ENCODE data around the gene ADGB.
"Not testable (repeated sequence)": the region's sequence is repeated elsewhere in the genome, so short reads cannot be mapped to it uniquely, and the experiment has no call there.

The ADGB gene

DNA sequence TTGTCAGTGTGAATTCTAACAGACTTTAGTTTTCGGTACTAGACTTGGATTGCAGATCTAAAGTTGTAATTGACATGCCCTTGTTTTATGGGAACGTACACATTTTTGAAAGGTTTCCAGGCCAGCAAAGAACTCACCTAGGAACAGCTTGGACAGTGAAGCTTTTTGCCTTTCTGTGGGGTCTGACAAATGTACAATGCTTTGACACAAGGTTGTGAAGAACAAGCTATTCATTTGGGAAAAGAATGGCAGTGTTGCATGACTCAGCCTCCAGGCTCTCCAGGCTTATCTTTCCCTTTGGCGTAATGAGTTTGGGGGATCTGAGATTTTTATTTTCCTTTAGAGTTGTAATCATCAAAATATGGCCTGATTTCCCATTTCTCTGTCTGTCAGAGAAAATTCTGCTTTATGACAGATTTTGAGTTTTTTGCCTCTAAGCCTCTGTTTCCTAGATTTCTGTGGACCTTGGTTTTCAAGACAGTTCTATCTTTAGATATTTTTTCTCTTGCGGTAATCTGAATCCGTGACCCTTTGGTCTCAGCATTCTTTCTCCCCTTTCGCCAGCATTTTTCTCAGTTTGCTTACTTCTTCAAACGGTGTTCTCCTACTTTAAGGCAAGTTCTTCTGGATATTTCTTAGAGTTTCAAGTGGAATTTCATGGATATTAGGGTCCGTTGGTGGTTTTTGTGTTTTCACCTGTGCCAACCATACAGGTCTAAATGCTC lies 221.0 kb downstream of the ADGB start:
- DNase-seq (ENCODE audit: low spot score), result no peak

- no peak for DNase-seq (ENCODE audit: low spot score)
Observed at GRCh38 chr6:146827216-146827928, 228.6 kb downstream of the ADGB start.

DNA sequence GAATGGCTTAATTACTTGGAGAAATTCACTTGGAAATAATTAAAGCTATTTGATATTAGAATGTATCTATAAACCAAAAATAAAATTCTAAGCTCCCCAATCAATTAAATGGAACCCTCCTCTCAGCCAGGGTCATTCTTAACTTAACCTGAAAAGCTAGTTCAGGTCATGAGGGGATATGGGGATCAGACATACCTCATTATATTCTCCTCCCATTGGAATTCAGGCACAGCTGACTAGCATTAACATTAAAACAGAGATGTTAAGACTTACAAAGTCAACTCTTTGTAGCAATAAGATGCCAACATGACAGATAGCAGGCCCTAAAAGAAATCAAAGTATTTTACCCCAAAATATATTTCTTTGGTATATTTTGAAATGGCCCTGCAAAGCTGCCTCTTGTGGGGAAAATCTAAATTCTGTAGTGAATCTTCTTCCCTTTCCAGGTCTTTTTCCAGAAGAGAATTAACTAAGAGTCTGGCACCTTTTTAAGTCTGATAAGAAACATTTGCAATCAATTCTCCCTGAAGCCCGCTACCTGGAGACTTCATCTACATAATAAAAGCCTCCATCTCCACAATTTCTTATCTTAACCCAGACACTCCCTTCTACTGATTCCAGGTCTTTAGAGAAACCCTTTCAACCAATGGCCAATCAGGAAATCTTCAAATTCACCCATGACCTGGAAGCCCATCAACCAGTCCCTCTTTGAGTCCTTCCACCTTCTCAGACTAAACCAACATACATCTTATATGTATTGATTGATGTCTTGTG lies 231.2 kb downstream of the ADGB start:
- no peak for DNase-seq (ENCODE audit: low spot score)

- no peak for DNase-seq (ENCODE audit: low spot score)
Observed at GRCh38 chr6:146833157-146833556, 234.4 kb downstream of the ADGB start.

DNA sequence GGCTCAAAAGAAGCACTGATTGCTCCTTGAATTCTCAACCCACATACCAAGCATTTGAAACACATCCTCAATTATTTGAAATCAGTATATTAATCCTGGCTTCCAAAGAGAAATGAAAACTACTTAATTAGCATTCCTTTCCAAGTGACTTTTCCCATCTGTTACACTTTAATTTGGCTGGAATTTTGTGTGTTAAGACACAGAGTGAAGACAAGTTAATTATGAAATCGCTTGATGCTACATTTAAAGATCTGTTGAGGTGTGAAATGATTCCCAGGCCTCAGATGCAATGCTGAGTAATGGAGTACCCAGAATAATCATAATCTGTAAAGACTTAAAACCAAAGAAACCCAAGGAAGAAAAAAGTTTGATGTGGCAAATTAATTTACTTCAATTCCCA lies 241.4 kb downstream of the ADGB start:
- no peak for DNase-seq (ENCODE audit: low spot score)

DNA sequence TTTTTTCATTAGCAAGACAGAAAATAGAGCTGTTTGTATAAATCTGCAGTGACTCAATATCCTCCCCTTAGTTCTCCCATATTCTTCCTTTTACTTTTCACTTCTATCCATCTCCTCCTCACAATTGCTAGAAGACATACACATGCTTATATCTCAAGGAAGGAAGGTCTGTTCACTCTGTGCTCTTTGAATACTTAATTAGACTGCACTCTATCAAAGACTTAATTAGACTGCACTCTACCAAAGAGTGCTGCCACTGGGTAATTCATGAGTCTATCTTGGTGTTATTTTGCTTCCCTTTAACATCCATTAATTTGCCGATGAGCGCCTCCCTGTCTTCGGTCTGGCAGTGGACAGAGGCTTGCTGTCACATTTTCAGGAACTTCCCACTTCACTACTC lies 241.9 kb downstream of the ADGB start:
- no peak for DNase-seq (ENCODE audit: low spot score)

GRCh38 chr6:146847426-146847825 lies 248.7 kb downstream of the ADGB start:
- DNase-seq (ENCODE audit: low spot score), result no peak

DNA sequence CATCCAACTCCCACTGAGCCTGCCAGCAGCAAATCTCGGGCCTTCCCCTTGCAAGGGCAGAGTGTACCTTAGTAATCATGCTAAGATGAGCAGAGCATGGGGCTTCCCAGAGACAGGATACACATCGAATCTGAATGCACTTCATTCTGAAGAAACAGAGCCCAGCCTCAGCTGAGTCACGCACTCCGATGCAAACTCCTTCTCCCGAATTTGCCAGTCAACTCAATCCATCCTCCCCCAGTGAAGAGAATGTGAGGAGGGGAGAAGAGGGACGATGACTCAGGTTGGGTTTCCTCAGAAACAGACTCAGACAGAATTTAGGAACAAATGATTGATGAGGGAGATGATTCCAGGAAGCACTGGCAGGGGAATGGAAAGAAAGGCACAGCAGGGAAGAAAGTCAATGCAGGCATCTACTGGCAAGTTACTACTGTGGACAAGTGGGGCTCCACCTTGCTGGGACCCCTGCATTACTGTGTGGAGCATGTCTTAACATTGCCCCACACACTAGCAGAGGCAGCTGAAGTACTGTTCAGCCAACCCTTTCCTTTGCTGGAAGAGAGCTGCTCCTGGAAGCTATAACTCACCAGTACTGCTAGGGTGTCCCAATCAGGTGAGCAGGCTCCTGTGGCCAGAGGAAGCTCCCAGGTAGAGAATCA lies 251.6 kb downstream of the ADGB start:
- DNase-seq (ENCODE audit: low spot score), result peak; percentile 65

- no peak for DNase-seq (ENCODE audit: low spot score)
Observed at GRCh38 chr6:146850981-146851380, 252.2 kb downstream of the ADGB start.

GRCh38 chr6:146851837-146852236 lies 253.1 kb downstream of the ADGB start:
- DNase-seq (ENCODE audit: low spot score), result peak; percentile 83

GRCh38 chr6:146854521-146855255 lies 255.9 kb downstream of the ADGB start:
- not testable (repeated sequence) for DNase-seq (ENCODE audit: low spot score)

- peak; percentile 35 for DNase-seq (ENCODE audit: low spot score)
Observed at GRCh38 chr6:146855889-146856288, 257.1 kb downstream of the ADGB start.

GRCh38 chr6:146856296-146856695 lies 257.5 kb downstream of the ADGB start:
- peak; percentile 81 for DNase-seq (ENCODE audit: low spot score)

DNA sequence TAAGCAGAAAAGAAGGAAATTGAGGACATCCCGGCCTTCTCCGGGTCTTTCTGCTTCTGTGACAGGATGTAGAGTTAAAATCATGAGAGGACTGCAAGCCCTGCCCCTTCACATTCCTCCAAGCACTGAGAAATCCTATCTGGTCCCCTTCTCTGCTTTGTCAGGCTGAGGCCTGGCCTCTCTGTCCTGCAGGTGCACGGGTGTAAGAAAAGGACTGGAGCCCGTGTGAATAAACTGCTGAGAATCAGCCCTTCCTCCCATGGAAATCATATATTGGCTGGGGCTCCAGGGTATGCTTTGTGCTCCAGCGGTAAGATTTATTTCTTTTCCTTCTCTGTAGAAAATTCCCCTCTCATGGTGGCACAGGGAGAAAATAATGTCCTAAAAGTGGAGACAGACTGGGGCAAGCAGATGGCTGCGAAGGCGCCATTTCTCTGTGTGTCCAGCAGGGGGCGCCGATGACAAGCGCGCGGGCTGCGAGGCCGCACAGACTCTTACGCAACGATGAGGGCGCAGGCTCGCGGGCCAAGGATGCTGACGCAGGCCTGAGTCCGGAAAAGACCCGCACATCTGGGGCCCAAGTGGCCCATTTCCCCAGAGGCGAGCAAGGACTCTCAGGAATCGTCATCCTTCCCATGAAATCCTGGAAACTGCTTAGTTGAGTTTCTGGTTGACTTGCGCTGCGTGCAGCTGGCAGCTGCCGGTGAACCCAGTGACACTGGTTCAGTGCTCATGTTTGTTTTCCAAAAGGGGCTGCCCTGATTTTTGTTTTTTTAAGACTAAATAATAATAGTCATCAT lies 258.6 kb downstream of the ADGB start:
- DNase-seq (ENCODE audit: low spot score), result peak; percentile 80

GRCh38 chr6:146857980-146858347 lies 259.2 kb downstream of the ADGB start:
- DNase-seq (ENCODE audit: low spot score), result no peak

- DNase-seq (ENCODE audit: low spot score), result no peak
Observed at GRCh38 chr6:146859206-146859605, 260.4 kb downstream of the ADGB start.

GRCh38 chr6:146859795-146860495 lies 261.2 kb downstream of the ADGB start:
- DNase-seq (ENCODE audit: low spot score), result no peak

DNA sequence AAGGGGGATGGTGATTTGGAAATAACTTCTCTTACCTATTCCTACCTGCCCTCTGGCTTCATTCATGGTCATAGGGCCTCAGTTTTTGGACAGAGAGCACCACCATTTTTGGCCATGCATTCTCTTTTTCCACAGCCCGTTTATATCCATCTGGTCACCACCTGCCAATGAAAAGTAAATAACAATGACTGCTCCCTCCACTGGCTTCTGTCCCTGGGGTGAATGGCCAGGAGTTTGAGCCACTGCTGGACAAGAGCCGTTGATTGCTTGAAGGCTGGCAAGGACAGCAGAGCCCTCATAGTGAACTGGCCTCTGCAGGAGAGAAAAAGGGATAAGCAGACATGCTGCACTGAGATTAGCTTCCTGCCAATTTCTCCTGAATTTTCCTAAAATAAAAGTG lies 261.8 kb downstream of the ADGB start:
- no peak for DNase-seq (ENCODE audit: low spot score)

DNA sequence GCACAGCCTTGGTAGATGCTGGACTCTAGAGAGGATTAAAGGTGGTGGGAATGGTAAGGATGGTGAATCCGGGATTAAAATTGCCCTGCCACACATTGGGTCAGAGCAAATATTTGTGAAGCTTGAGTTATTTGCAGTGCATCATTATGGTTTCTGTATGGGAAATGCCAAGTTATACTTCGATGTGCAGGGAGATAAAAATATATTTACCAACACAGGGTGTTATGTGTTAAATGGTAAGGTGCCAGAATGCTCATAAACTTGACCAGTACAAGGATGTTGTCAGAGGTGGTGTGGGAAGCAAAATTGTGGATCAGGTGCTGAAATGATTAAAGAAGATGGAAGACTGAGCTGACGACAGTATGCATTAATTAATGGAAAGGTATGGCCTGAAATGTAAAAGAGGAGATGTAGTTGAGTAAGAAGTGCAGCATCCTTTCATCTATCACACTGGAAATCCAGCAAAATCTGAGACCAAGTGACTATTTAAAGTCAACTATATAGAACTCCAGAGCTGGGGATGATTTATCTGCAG lies 262.3 kb downstream of the ADGB start:
- no peak for DNase-seq (ENCODE audit: low spot score)

GRCh38 chr6:146861716-146862115 lies 262.9 kb downstream of the ADGB start:
- no peak for DNase-seq (ENCODE audit: low spot score)
